Activated CD4-positive, alpha-beta T cell treated with anti-CD3 and anti-CD28 coated beads, Interleukin-2, amount 50 U/mL, for 16 hours (primary cell): Measurements from ENCODE around the gene CSNK1D.

Experiments used
- DNase-seq: peaks from one replicate; pipeline ENCODE4 v3.0.0-alpha.2; 2020

The CSNK1D gene

GRCh38 chr17:82238472-82239201 lies 34.9 kb downstream of the CSNK1D start:
- peak; percentile 83 for DNase-seq

GRCh38 chr17:82237746-82238471 lies 35.6 kb downstream of the CSNK1D start:
- no peak for DNase-seq

GRCh38 chr17:82237083-82237745 lies 36.3 kb downstream of the CSNK1D start:
- no peak for DNase-seq

- peak; percentile 71 for DNase-seq
These were observed 37.1 kb downstream of the CSNK1D start for GRCh38 chr17:82236142-82236971.

GRCh38 chr17:82235775-82236141 lies 37.7 kb downstream of the CSNK1D start:
- no peak for DNase-seq

GRCh38 chr17:82235056-82235774 lies 38.3 kb downstream of the CSNK1D start:
- no peak for DNase-seq

- no peak for DNase-seq
These were observed 39.1 kb downstream of the CSNK1D start for GRCh38 chr17:82234211-82235055.

- DNase-seq, result no peak
These were observed 40.4 kb downstream of the CSNK1D start for GRCh38 chr17:82232876-82233785.

GRCh38 chr17:82232322-82232820 lies 41.1 kb downstream of the CSNK1D start:
- no peak for DNase-seq

GRCh38 chr17:82231562-82232321 lies 41.8 kb downstream of the CSNK1D start:
- DNase-seq, result no peak

GRCh38 chr17:82231312-82231561 lies 42.3 kb downstream of the CSNK1D start:
- DNase-seq, result no peak

- DNase-seq, result peak; percentile 58
These were observed 42.7 kb downstream of the CSNK1D start for GRCh38 chr17:82230609-82231311.

- no peak for DNase-seq
These were observed 43.5 kb downstream of the CSNK1D start for GRCh38 chr17:82229698-82230608.

GRCh38 chr17:82228842-82229697 lies 44.4 kb downstream of the CSNK1D start, which contains the start of gene SLC16A3:
Gene SLC16A3 (plus strand): TSS chr17:82229042. CDS start chr17:82236009, 6,967 bp downstream.
- peak; percentile 48 for DNase-seq

- DNase-seq, result peak; percentile 62
These were observed 45.1 kb downstream of the CSNK1D start for GRCh38 chr17:82228278-82228841.

- DNase-seq, result no peak
These were observed 45.7 kb downstream of the CSNK1D start for GRCh38 chr17:82227629-82228277.
